Loucy (cell line): ENCODE results near the gene CRHR1.

ENCODE experiments used
- CTCF ChIP-seq: fragments of 200-600 bp; sonication (generic); conservative IDR thresholded peaks from 2 replicates; pipeline ENCODE4 v1.5.1; 2014; ENCODE audit warnings: mild to moderate bottlenecking, antibody characterized with exemption, low read length
- EZH2phosphoT487 ChIP-seq: fragments of 200-600 bp; IDR thresholded peaks from 2 replicates; pipeline ENCODE4 v1.6.1; 2018; ENCODE audit warnings: antibody characterized with exemption, mild to moderate bottlenecking, moderate library complexity, borderline replicate concordance

- no peak for TF ChIP-seq CTCF
- no peak for TF ChIP-seq EZH2phosphoT487
These were observed 63.0 kb downstream of the CRHR1 start for GRCh38 chr17:45847101-45847500.
